Measurements from ENCODE around the gene CCHCR1. TPM values are rescaled to one million over a fixed set of nuclear protein-coding genes. Genes with fewer than 3 reads are reported as not detected.

CCHCR1 gene
- total and polyA plus RNA-seq, 2 of the 13 experiments (the other 11 are each of a cell fraction or from before 2014, with no cell fraction given), result 14.6 to 28.2 TPM

- TF ChIP-seq, protein P1, sequence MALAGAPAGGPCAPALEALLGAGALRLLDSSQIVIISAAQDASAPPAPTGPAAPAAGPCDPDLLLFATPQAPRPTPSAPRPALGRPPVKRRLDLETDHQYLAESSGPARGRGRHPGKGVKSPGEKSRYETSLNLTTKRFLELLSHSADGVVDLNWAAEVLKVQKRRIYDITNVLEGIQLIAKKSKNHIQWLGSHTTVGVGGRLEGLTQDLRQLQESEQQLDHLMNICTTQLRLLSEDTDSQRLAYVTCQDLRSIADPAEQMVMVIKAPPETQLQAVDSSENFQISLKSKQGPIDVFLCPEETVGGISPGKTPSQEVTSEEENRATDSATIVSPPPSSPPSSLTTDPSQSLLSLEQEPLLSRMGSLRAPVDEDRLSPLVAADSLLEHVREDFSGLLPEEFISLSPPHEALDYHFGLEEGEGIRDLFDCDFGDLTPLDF (CRISPR knock-in tag; IDR thresholded peaks at IDR 0.05), result no peak
- TF ChIP-seq CBX2 (IDR thresholded peaks at IDR 0.05; ENCODE audit: low read depth, low read length), result no peak
- no peak for TF ChIP-seq CBX2 (CRISPR knock-in tag; IDR thresholded peaks at IDR 0.05; ENCODE audit: low read depth)
- no peak for TF ChIP-seq E2F2 (CRISPR knock-in tag; IDR thresholded peaks at IDR 0.05; ENCODE audit: borderline replicate concordance)
- TF ChIP-seq GATAD1 (CRISPR knock-in tag; IDR thresholded peaks at IDR 0.05), result no peak
- TF ChIP-seq CREBL2 (CRISPR knock-in tag; IDR thresholded peaks at IDR 0.05; ENCODE audit: borderline replicate concordance), result no peak
- TF ChIP-seq, protein P2, sequence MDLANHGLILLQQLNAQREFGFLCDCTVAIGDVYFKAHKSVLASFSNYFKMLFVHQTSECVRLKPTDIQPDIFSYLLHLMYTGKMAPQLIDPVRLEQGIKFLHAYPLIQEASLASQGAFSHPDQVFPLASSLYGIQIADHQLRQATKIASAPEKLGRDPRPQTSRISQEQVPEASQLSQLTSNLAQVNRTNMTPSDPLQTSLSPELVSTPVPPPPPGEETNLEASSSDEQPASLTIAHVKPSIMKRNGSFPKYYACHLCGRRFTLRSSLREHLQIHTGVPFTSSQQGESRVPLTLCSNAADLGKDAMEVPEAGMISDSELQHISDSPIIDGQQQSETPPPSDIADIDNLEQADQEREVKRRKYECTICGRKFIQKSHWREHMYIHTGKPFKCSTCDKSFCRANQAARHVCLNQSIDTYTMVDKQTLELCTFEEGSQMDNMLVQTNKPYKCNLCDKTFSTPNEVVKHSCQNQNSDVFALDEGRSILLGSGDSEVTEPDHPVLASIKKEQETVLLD (CRISPR knock-in tag; IDR thresholded peaks at IDR 0.05; ENCODE audit: low read depth), result no peak
Measured at GRCh38 chr6:31126396-31127175, 31.0 kb downstream of the CCHCR1 start (continued).

All from HepG2 (cell line).